RPMI8226 (cell line): ENCODE measurements around the gene TMEM50A.
A peak's percentile ranks its signal among the peaks of the same experiment; 100 is the strongest.
"Not testable (repeated sequence)": the region's sequence is repeated elsewhere in the genome, so short reads cannot be mapped to it uniquely, and the experiment has no call there.

Source experiments
- DNase-seq: peaks from one replicate; pipeline ENCODE4 v3.0.0-alpha.2; 2015

The TMEM50A gene

GRCh38 chr1:25337483-25338187 is 499 bp upstream of the TMEM50A start:
- DNase-seq = not testable (repeated sequence)

DNA sequence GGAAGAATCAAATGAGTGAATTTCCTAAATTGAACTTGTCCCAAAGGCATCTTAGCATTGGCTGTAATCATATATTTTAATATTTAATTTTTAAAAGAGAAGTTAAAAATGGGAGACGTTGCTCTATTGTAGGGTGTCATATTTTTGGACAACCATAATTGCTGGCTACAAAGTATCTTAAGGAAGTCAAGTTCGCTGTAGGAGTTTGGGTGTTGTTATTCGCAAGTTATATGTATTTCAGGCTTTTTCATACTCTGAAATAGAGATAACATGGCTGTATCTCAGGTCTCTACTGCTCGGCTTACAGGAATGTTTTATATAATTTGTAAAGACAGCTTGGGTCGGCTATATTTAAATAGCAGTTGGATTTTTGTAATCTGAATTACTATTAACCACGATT is 852 bp downstream of the TMEM50A start:
- DNase-seq = no peak

DNA sequence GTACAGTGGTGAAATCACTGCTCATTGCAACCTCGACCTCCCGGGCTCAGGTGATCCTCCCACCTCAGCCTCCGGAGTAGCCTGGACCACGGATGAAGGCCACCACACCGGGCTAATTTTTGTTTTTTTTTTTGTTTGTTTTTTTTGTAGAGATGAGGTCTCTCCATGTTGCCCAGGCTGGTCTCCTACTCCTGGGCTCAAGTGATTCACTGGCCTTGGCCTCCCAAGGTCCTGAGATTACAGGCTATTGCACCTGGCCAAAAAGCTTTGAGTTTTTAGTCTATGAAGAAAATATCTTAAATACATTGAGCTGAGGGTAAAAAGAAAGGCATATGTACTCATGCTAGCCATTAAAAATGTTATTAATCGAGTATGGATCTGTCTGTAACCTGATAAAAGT is 3.6 kb downstream of the TMEM50A start:
- DNase-seq = no peak

- DNase-seq = no peak
These were observed 4.7 kb downstream of the TMEM50A start for GRCh38 chr1:25342846-25343245.

DNA sequence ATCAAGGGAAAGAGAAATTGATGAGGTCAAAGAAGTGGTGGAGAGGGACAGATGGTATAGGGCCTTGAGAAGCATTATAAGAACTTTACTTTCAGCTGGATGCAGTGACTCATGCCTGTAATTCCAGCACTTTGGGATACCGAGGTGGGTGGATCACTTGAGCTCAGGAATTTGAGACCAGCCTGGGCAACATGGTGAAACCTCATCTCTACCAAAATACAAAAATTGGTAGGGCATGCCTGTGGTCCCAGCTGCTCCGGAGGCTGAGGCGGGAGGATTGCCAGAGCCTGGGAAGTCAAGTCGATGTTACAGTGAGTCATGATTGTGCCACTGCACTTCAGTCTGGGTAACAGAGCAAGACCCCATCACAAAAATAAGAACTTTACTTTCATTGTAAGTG is 5.7 kb downstream of the TMEM50A start:
- DNase-seq = no peak

- no peak for DNase-seq
These were observed 9.4 kb downstream of the TMEM50A start for GRCh38 chr1:25347556-25347955.

DNA sequence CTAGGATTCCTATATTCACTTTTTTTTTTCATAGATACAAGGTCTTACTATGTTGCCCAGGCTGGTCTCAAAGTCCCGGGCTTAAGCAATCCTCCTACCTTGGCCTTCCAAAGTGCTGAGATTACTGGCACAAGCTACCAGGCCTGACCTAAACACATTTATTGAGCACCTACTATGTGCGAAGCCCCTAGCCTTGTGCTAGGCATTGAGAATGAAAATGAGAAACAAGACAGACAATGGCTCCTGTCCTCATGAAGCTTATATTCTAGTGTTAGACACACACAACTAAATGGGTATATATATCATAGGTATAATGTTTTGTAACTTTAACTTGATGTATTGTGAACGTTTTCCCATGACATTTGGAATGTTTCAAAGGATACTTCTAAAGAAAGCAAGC is 11.5 kb downstream of the TMEM50A start:
- no peak for DNase-seq

DNA sequence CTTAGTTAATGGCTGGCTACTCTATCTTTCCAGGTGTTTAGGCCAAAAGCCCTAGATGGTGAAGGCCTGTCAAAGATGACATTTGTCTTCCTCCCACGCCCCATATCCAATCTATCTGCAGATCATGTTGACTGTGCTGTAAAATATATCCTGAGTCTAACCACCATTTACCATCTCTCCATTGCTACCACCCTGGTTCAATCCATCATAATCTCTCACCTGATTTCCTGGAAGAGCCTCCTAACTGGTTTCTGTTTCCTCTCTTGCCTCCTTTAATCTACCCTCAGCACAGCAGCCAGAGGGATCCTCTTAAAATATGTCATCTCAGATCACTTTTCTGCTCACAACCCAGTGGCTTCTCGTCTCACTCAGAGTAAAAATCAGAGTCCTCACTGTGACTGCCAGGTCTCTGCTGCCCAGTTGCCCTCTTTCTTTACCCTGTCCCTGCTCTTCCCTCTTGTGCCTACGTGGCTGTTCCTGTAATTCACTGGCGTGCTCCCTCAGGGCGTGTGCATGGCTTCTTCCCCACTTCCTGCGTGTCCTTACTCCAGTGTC is 17.8 kb downstream of the TMEM50A start:
- DNase-seq = no peak

DNA sequence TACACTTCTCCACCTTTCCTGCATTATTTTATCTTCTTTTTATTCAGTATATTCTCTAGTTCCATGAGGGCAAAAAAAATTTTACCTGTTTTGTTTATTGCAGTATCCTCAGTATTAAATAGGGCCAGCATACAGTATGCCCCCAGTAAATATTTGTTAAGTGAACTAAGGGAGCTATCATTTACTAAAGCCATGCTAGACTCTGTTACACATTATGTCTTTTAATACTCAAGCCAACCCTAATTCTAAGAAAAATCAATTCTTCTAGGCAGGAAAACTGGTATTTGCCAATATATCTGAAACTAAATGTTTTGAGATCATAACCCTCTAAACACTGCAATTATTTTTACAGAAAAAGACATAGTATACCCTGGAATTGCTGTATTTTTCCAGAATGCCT is 18.3 kb downstream of the TMEM50A start:
- no peak for DNase-seq

- no peak for DNase-seq
These were observed 18.7 kb downstream of the TMEM50A start for GRCh38 chr1:25356848-25357247.

DNA sequence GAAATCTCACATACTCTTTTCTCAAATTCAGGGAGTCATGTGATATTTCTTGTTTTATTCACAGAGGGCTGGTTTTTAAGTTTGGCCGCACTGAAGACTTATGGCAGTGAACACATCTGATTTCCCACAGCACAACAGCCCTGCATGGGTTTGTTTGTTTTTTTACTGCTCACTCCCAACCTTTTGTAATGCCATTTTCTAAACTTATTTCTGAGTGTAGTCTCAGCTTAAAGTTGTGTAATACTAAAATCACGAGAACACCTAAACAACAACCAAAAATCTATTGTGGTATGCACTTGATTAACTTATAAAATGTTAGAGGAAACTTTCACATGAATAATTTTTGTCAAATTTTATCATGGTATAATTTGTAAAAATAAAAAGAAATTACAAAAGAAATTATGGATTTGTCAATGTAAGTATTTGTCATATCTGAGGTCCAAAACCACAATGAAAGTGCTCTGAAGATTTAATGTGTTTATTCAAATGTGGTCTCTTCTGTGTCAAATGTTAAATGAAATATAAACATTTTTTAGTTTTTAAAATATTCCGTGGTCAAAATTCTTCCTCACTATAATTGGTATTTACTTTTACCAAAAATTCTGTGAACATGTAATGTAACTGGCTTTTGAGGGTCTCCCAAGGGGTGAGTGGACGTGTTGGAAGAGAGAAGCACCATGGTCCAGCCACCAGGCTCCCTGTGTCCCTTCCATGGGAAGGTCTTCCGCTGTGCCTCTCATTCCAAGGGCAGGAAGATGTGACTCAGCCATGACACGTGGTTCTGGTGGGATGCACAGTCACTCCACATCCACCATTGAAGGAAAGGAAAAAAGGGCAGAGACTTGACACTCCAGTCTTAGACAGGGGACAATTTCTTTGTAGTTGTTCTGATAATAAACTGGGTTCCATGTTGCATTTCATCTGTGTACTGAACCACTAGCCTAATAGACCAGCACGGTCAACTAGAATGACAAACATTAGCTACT is 22.8 kb downstream of the TMEM50A start:
- DNase-seq = no peak

DNA sequence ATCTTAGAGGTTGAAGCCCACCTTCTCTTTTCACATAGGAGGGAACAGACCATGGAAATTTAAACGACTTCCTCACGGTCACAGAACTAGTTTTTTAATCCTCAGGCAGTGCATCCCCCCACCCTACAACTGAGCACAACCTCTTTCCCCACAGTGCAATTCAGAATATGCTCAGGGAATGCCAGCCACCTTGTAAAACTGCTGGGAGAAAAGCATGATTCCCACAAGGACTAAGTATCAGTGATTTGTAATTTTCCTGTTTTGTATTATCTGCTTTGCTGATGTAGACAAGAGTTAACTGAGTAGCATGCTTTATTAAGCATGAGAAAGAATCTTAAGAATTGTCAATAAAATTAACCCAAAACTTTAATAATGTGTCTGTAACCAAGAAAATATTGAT is 23.8 kb downstream of the TMEM50A start:
- no peak for DNase-seq

DNA sequence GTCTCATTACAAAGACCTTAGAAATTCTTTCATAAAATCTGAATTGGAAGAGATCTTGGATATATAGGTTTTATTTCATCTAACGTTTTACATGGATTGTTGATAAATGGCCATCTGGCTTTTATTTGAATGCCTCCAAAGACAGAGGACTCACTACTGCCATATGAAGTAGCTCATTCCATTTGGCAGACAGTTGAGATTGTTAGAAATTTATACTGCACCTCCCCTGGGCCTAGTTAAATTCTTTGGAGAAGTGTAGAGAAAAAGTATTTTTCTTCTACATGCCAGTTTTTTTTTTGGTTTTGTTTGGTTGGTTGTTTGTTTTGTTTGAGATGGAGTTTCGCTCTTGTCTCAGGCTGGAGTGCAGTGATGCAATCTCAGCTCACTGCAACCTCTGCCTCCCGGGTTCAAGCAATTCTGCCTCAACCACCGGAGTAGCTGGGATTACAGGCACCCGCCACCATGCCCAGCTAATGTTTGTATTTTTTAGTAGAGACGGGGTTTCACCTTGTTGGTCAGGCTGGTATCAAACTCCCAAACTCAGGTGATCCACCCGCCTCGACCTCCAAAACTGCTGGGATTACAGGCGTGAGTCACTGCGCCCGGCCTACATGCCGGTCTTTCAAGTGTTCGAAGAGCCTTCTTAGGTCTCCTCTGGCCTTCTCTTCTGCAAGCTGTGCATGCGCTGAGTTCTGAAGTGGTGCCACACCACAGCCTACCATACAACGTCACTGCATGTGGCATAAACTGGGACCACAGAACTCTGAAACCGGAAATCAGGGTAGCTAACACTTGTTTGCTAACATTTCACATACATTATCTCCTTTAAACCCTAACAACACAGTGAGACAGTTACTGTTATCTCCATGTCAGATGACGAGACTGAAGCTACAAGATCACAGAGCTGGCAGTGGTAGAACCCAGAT is 24.8 kb downstream of the TMEM50A start:
- DNase-seq = not testable (repeated sequence)

DNA sequence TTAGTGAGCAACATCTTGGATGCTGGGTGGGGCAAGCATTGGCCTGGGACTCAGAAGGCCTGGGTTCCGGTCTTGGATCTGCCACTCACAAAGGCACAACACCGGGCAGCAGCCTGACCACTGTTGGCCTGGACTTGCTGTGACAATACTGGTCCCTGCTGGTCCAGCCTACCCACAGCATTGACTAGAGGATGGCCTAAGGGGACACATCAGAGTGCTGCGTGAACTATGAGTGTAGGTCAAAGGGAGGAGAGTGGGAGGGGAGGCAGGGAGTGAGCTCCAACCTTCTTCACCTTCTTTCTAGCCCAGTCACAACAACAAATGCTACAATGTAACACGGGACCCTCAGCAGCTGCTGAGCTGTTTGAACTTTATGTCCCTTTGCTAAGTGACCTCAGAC is 31.1 kb downstream of the TMEM50A start:
- no peak for DNase-seq

DNA sequence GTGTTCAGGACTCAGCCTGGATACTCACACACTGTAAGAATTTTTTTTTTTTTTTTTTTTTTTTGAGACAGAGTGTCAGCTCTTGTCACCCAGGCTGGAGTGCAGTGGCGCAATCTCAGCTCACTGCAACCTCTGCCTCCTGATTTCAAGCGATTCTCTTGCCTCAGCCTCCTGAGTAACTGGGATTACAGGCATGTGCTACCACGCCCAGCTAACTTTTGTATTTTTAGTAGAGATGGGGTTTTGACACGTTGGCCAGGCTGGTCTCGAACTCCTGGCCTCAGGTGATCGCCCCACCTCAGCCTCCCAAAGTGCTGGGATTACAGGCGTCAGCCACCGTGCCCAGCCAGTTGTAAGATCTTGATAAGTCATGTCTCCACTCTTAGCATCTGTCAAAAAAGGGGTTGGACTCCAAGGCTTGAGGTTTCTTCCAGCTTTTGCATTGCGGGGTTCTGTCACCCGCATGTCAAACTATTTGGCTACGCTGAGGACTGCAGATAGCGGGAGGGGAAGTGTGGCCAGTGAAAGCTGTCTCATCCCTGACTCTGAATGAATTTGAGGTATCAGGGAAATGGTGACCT is 31.6 kb downstream of the TMEM50A start:
- not testable (repeated sequence) for DNase-seq

DNA sequence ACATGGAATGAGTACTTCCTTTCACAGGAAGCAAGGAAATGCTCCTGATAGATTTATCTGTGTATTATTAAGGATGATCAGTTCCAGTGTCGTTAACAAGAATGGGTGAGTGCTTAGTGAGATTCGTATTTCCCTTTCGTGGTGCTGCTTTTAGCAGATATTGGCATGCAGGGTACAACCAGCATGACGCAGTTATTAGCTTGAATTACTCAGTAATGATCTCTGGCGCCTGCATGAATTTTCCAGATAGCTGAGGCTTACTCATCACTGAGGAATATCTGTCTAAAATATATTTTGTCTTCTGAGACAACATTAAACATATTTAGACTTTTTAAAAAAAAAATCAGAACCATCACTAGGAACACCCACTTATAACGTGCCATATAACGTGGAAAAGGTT is 33.6 kb downstream of the TMEM50A start:
- DNase-seq = not testable (repeated sequence)

GRCh38 chr1:25378367-25378766 is 40.2 kb downstream of the TMEM50A start:
- peak; percentile 15 for DNase-seq

GRCh38 chr1:25382543-25382942 is 44.4 kb downstream of the TMEM50A start:
- not testable (repeated sequence) for DNase-seq

DNA sequence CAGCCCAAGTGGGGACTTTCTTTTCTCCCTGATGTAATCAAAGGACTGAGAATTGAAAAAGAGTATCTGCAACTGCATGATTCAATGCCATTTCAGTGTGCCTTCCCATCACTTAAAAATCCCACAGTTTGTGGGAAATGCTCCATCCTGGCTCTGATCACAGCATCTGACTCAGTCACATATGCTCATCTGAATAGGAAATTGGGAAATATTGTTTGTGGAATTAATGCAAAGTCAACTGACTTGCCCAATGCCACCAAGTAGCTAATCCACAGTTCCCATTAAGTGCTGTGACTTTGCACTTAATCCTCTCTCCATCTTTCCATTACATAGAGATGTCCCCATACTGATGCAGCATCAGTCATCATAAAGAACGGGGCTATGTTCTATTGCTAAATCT is 45.0 kb downstream of the TMEM50A start:
- not testable (repeated sequence) for DNase-seq

DNA sequence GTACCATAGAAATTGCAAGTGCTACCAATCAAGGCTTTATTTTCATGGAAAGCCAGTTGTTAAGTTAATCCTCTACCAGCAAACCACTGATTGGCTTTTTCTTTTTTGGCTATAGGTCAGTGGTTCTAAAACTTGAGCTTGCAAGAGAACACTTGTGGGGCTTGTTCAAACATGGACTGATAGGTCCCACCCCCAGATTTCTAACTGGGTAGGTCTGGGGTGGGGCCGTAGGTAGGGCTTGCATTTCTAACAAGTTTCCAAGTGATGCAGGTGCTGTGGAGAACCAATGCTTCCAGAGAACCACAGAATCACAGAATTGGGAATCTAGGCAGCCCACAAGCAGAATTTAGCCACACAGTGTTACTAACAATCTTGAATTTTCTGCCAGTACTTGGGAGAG is 45.7 kb downstream of the TMEM50A start:
- DNase-seq = not testable (repeated sequence)

DNA sequence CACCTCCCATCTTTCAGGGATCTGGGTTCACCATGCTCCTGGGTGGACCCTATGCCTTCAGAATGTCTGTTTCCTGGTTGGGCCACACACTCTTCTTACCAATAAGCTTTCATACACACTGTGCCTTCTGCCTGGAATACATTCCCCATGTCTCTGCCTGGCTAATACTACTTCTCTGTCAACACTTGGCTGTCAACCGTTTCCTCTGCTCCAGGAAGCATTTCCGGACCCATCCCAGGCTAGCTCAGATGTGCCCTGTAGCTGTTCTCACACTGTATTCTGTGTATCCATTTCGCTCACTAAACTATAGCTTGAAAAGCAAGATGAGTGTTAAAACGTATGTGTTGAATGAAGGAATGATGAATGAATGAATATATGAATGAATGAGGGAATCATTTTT is 49.0 kb downstream of the TMEM50A start:
- not testable (repeated sequence) for DNase-seq

DNA sequence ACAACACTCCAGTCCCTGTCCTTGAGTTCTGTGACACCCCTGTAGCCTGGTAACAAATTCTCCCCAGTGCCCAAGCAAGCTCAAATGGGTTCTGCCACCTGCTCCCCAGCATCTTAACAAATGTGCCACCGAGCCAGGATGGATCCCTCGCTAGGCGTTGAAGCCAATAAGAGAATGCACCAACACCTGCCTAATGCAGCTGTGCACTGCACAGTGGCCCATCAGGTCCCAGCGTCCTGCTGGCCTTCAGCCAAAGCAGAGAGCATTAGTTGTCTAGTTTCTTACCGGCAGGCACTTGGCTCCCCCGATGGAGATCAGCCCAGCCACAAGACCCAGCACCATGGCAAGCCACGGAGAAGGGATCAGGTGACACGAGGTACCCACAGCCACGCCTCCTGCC is 50.6 kb downstream of the TMEM50A start:
- DNase-seq = peak; percentile 93
